GM18498 (cell line): ENCODE data around the gene DHX36.

Source experiments
- ATAC-seq: cut with Tn5 transposase; IDR thresholded peaks from one replicate; pipeline ENCODE4 v1.9.1; 2021; ENCODE audit warnings: mild to moderate bottlenecking, moderate library complexity; ENCODE audit not compliant: unreplicated experiment

DHX36 gene

GRCh38 chr3:154294016-154294415 lies 30.3 kb downstream of the DHX36 start:
- no peak for ATAC-seq

GRCh38 chr3:154290187-154290586 lies 34.1 kb downstream of the DHX36 start:
- no peak for ATAC-seq

GRCh38 chr3:154285221-154285620 lies 39.1 kb downstream of the DHX36 start:
- no peak for ATAC-seq

DNA sequence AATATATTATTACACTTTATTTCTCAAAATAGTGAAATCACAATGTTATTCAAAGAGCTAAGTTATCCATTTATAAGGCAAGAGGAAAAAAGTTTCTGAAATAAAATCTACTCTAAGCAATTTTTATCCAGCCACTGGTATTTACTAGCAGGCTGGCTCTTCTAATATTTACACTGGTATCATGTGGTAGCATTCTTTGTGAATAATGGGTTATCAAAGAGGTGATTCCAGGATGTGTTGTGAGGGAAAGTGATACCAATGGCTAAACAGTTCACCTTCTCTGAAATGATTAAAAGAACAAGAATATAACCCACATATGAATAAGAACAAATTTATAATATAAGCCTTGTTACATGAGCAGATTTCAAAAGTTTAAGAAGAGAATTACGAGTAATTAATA lies 44.1 kb downstream of the DHX36 start:
- ATAC-seq = no peak

DNA sequence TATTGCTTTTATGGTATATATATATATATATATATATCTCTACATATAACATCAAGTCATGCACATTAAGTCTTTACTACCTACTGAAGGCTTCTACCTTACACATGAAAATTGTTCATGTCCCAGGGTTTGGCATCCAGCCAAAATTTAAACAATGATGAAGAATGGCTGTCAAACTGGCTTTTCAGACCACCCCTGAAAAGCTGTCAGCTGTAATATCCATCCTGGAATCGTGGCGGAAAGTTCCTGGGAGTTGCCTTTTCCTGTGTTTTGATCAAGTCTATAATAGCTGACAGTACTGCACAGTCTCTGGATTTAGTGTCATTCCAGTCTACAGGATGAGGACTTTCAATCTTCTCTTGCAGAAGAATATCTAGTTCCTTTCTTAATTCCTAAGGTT lies 48.3 kb downstream of the DHX36 start:
- ATAC-seq = no peak

DNA sequence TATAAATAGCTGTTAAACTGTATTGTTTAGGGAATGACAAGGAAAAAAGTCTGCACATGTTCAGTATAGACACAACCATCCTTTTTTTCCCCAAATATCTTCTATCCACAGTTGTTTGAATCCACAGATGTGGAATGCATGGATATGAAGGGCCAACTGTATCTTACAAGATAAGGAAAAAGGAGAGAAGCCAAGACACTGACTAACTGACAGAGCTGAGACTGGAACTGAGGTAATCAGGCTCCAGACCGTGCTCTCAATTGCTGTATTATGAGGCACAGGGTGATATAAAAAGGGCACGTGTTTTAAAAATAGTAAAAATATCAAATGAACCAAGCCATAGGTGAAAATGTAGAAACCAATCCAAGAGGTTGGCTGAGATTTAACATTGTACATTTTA lies 49.0 kb downstream of the DHX36 start:
- ATAC-seq = no peak

GRCh38 chr3:154274348-154274747 lies 49.9 kb downstream of the DHX36 start:
- no peak for ATAC-seq

- ATAC-seq = no peak
Measured at GRCh38 chr3:154273381-154273780, 50.9 kb downstream of the DHX36 start.

DNA sequence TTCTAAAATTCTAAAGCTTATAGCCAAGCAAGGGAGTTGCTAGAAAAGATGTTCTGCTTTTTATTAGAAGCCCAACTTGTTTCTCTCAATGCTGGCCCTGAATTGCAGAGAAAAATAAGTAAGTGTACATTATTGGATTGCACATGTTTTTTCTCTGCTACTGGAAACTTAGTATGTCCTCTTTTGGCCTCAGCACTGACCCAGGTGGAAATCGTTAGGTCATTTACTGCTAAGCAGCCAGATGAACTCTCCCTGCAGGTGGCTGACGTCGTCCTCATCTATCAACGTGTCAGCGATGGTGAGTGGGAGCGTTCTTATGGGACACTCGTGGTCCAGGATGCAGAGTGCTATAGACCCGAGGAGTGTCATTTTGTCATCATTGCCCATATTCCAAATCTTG lies 69.8 kb downstream of the DHX36 start:
- no peak for ATAC-seq

GRCh38 chr3:154252759-154253638 lies 71.3 kb downstream of the DHX36 start:
- ATAC-seq = peak; percentile 89

GRCh38 chr3:154251610-154252009 lies 72.7 kb downstream of the DHX36 start:
- no peak for ATAC-seq

DNA sequence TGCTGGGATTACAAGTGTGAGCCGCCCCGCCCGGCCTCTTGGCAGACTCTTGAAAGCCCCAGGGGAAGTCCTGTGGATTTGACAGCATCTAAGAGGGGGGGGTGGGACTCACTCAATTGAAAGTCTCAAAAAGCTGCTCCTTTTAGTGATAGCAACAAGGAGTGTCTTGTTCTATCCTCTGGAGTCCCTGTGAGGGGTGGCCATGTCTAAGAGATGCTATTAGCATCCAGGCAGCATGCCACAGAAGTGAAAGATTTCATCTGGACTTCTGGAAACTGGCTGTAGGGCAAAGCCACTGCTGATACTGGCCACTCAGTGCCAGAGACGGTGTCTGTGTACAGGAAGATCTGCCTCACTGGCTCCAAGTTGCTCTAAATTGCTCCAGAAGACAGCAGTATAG lies 74.0 kb downstream of the DHX36 start:
- ATAC-seq = no peak

DNA sequence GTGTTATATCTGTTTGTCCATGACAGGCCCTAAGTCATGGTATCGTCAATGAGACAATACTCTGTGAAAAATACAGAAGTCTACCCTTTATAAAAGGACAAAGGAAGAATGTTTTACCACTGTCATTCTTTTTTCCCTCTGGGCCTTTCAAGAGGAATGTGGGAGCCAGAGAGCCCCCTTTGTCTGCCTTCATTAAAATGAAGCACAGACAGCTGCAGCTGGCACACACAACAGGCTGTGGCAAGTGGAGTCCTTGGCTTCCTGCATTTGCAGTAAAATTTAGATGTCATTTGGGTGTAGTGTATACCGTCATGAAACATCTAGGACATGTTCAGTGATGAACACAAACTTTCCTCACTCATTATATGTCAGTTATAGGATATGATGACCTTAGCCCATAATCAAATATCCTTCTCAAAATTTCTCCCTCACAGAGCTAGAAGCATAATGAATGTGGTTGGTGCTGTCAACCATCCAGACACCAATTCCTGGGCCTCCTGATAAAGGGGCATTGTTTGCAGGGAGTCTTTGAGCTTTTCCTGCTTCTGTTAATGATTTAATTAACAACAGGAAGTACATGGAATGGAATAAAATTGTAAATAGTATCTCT lies 76.4 kb downstream of the DHX36 start:
- no peak for ATAC-seq

DNA sequence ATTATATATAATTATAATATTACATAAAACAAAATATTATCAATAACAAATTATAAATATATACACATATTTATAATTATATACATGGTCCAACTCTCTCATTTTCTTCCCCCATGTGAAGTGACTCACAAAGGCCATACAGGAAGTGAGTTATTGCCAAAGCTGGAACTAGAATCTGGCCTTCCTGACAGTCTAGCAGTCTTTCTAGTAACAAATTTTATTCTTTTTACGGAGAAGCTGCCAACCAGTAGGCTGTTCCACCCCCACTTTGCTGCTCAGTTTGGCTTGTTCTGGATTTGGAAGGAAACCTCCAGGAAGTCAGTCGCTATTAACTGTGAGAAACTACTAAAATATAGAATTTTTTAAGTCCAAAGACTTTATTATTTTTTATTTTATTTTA lies 79.6 kb downstream of the DHX36 start:
- ATAC-seq = no peak

DNA sequence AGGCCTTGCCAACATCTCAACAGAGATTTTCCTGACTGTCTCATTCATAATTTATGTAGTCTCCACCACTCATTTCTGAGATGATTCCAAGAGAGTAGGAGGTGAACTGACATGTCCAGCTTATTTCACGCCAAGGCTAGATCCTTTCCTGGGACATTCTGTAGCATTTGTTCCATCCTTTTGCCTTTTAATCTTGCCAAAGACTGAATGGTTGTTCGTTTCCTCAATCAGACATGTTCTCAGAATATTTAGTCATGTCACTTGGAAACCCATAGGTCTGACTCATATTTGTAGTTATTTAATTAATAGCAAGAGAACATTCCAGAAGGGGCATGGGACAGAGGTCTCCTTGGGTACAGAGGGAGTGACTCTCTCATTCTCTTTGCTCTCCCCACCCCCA lies 80.9 kb downstream of the DHX36 start:
- no peak for ATAC-seq

- ATAC-seq = no peak
Measured at GRCh38 chr3:154242766-154243165, 81.5 kb downstream of the DHX36 start.

DNA sequence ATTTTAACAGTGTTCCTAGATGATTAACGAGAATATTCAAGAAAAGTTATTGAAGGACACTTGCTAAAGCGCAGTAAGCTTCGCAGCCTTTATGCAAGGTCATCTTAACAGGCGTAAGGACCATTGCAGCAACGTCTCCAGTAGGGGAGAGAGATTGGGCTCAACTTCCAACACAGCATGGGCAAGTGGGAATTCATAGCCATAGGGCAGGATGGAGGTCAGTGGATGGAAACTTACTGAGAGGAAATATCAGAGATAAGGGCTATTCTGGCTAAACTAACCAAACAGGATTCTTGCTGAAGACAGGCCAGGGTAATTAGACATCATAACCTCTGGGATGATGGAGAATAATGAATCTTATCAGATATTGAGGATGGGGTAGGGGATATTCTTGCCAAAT lies 82.8 kb downstream of the DHX36 start:
- ATAC-seq = no peak

GRCh38 chr3:154240235-154240634 lies 84.1 kb downstream of the DHX36 start:
- no peak for ATAC-seq

DNA sequence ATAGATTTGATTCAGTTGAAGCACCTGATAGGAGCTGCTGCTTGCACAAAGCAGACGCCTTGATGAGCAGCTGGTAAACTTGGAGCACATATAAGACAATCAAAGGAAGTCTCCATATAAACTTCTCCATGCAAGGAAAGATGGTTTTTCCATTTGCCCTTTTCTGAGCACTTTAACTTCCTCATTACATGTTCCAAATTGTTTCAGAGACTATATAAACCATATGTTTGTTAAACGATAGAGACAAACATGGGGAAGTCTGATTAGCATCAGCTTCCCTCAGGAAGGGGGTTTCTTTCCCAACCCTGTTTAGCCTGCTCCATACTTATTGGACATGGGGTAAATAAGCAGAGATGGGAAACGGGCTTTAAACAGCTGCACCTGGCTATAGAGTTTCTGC lies 88.0 kb downstream of the DHX36 start:
- no peak for ATAC-seq

DNA sequence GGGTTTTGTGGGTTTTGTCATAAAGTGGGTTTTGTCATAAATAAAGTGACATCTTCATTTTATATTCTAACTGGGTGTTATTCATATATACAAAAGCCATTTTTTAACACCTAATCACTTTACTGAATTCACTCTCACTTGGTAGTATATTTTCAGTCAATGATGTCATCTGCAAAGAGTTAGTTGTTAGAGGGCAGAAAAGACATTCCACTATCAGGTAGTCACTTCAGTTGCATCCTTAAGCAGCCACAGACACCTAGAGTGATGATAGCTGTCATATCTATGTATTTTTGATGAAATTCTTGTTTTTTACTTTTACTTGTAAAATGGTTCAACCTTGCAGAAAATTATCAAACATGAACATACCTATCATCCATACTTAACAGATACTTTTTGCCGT lies 89.0 kb downstream of the DHX36 start:
- no peak for ATAC-seq

- ATAC-seq = no peak
Measured at GRCh38 chr3:154229217-154229590, 95.1 kb downstream of the DHX36 start.

- ATAC-seq = no peak
Measured at GRCh38 chr3:154228561-154229216, 95.6 kb downstream of the DHX36 start.
